ENCODE results near the gene CPEB1. TPM values are rescaled to one million over a fixed set of nuclear protein-coding genes. Genes with fewer than 3 reads are reported as not detected.

CPEB1 gene
- total and polyA plus RNA-seq, 2 of the 13 experiments (the other 11 are each of a cell fraction or from before 2014, with no cell fraction given) = 0.03 to 0.07 TPM

DNA sequence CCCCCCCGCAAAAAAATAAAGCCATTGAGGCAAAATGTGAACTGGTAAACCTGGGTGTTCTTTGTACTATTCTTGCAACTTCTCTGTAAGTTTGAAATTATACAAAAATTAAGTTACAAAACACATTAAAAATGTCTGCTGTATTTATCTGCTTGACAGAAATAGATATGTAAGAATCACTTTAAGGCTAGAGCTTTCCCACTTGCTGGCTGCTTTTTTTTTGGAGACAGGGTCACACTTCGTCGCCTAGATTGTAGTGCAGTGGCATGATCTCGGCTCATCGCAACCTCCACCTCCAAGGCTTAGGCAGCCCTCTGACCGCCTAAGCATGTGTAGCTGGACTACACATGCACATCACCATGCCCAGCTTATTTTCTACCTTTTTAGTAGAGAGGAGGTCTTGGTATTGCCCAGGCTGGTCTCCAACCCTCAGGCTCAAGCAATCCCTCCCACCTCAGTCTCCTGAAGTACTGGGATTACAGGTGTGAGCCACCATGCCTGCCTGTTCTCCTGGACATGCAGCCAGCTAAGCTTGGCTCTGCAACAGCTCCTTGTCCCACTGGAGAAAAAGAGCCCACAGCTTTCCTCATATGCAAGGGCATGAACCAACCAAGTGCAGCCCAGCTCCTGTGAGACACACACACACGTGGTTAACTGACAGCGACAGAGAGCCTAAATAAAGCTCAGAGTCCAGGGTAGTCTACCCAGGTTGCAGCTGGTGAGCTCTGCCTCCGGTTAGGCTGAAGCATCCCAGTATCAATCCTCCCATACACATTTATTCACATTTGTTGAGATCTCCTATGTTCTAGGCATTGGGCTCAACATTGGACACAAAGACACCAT, 111.4 kb downstream of the CPEB1 start (continued):
- TF ChIP-seq TMF1 (CRISPR knock-in tag; IDR thresholded peaks at IDR 0.05; ENCODE audit: low read depth) (no peak), GLI4 (CRISPR knock-in tag; IDR thresholded peaks at IDR 0.05; ENCODE audit: borderline replicate concordance) (no peak), GATAD1 (CRISPR knock-in tag; IDR thresholded peaks at IDR 0.05) (no peak), PHF20 (CRISPR knock-in tag; IDR thresholded peaks at IDR 0.05) (no peak), POLR2AphosphoS5 (IDR thresholded peaks at IDR 0.05; ENCODE audit: low read depth, low read length) (peak; percentile 72), HIVEP1 (CRISPR knock-in tag; IDR thresholded peaks at IDR 0.05) (no peak), SKI (IDR thresholded peaks at IDR 0.05; ENCODE audit: partially characterized antibody) (no peak), ELF3 (CRISPR knock-in tag; IDR thresholded peaks at IDR 0.05) (0 out of 2 replicates have a peak, but pooled peaks have one; percentile 13), CHD4 (IDR thresholded peaks at IDR 0.05; ENCODE audit: borderline replicate concordance, low read length) (no peak), ZNF670 (CRISPR knock-in tag; IDR thresholded peaks at IDR 0.05; ENCODE audit: borderline replicate concordance) (no peak), ZNF816 (CRISPR knock-in tag; IDR thresholded peaks at IDR 0.05; ENCODE audit: borderline replicate concordance) (no peak), ZMYM3 (CRISPR knock-in tag; IDR thresholded peaks at IDR 0.05) (no peak), SNAI1 (CRISPR knock-in tag; IDR thresholded peaks at IDR 0.05; ENCODE audit: borderline replicate concordance) (no peak), ZFP82 (CRISPR knock-in tag; IDR thresholded peaks at IDR 0.05; ENCODE audit: borderline replicate concordance) (no peak), ZNF484 (CRISPR knock-in tag; IDR thresholded peaks at IDR 0.05; ENCODE audit: borderline replicate concordance, low read depth) (no peak), RBFOX2 (IDR thresholded peaks at IDR 0.05; ENCODE audit: low read depth, low read length) (peak; percentile 57), KDM1A (CRISPR knock-in tag; IDR thresholded peaks at IDR 0.05) (no peak), ZNF530 (CRISPR knock-in tag; IDR thresholded peaks at IDR 0.05; ENCODE audit: low read depth) (no peak)
- TF ChIP-seq, protein P1, sequence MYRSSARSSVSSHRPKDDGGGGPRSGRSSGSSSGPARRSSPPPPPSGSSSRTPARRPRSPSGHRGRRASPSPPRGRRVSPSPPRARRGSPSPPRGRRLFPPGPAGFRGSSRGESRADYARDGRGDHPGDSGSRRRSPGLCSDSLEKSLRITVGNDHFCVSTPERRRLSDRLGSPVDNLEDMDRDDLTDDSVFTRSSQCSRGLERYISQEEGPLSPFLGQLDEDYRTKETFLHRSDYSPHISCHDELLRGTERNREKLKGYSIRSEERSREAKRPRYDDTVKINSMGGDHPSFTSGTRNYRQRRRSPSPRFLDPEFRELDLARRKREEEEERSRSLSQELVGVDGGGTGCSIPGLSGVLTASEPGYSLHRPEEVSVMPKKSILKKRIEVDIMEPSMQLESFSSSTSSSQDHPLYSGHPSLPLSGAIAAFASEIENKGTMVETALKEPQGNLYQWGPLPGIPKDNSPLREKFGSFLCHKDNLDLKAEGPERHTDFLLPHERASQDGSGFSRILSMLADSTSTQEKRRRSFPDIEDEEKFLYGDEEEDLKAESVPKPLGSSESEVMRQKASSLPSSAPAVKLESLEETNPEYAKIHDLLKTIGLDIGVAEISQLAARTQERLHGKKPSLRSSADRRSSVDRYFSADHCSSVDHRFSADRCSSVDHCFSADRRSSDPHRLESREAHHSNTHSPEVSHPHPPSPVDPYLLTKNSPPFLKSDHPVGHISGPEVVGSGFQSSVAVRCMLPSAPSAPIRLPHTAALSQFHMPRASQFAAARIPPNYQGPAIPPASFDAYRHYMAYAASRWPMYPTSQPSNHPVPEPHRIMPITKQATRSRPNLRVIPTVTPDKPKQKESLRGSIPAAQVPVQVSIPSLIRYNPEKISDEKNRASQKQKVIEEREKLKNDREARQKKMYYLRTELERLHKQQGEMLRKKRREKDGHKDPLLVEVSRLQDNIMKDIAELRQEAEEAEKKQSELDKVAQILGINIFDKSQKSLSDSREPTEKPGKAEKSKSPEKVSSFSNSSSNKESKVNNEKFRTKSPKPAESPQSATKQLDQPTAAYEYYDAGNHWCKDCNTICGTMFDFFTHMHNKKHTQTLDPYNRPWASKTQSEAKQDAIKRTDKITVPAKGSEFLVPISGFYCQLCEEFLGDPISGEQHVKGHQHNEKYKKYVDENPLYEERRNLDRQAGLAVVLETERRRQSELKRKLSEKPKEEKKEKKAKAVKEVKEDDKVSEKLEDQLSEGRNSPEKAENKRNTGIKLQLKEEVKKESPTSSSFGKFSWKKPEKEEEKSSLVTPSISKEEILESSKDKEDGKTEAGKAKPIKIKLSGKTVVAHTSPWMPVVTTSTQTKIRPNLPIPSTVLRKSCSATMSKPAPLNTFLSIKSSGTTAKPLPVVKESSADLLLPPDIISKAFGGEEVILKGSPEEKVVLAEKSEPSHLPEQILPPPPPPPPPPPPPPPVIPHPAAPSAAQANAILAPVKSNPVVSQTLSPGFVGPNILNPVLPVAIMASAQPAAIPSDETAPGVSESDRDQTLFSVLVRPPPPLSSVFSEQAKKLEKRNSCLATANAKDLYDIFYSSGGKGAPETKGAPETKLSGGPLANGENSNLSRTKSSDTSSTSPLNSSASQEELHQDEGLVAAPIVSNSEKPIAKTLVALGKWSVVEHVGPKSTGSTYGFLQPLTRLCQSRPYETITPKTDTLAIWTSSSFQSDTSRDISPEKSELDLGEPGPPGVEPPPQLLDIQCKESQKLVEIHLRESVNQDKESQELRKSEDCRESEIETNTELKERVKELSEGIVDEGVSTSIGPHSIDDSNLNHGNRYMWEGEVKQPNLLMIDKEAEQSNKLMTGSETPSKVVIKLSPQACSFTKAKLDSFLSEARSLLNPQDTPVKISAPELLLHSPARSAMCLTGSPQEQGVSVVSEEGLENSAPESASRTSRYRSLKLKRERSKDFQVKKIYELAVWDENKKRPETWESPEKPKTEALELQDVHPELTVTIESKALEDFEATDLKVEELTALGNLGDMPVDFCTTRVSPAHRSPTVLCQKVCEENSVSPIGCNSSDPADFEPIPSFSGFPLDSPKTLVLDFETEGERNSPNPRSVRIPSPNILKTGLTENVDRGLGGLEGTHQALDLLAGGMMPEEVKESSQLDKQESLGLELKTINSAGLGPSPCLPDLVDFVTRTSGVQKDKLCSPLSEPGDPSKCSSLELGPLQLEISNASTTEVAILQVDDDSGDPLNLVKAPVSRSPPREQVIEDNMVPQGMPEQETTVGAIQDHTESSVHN (CRISPR knock-in tag; IDR thresholded peaks at IDR 0.05) = no peak
- TF ChIP-seq, protein P2, sequence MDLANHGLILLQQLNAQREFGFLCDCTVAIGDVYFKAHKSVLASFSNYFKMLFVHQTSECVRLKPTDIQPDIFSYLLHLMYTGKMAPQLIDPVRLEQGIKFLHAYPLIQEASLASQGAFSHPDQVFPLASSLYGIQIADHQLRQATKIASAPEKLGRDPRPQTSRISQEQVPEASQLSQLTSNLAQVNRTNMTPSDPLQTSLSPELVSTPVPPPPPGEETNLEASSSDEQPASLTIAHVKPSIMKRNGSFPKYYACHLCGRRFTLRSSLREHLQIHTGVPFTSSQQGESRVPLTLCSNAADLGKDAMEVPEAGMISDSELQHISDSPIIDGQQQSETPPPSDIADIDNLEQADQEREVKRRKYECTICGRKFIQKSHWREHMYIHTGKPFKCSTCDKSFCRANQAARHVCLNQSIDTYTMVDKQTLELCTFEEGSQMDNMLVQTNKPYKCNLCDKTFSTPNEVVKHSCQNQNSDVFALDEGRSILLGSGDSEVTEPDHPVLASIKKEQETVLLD (CRISPR knock-in tag; IDR thresholded peaks at IDR 0.05; ENCODE audit: low read depth) = no peak

All from HepG2 (cell line).